Fibroblast of villous mesenchyme (primary cell): ENCODE results near the gene MRPL58. TPM values are rescaled to one million over a fixed set of nuclear protein-coding genes. Genes with fewer than 3 reads are reported as not detected.

ENCODE experiments used
- DNase-seq: peaks from one replicate; pipeline ENCODE4 v3.0.0-alpha.2; 2010; ENCODE audit warnings: low read depth
- H3K4me3 ChIP-seq: 2 replicates; pipeline ENCODE4 v1.5.1; 2011; ENCODE audit warnings: low read depth, mild to moderate bottlenecking, low read length
- small RNA-seq: library from RNA; depleted of rRNA; stranded (forward); fragments of <200 nt; gene quantifications from one replicate; pipeline ENCODE3, GENCODE V24; 2012
- total RNA-seq: library from RNA; depleted of rRNA; stranded (reverse); fragments of >200 nt; gene quantifications from 2 replicates; pipeline ENCODE4 v1.2.3, GENCODE V29; 2012
- TF ChIP-seq, protein P1 (sequence below): IDR thresholded peaks from 2 replicates; pipeline ENCODE4 v1.5.1; 2012; ENCODE audit warnings: low read depth, mild to moderate bottlenecking, low read length; ENCODE audit not compliant: insufficient read depth

The MRPL58 gene
- total RNA-seq, 1 donor = 23.7 TPM

DNA sequence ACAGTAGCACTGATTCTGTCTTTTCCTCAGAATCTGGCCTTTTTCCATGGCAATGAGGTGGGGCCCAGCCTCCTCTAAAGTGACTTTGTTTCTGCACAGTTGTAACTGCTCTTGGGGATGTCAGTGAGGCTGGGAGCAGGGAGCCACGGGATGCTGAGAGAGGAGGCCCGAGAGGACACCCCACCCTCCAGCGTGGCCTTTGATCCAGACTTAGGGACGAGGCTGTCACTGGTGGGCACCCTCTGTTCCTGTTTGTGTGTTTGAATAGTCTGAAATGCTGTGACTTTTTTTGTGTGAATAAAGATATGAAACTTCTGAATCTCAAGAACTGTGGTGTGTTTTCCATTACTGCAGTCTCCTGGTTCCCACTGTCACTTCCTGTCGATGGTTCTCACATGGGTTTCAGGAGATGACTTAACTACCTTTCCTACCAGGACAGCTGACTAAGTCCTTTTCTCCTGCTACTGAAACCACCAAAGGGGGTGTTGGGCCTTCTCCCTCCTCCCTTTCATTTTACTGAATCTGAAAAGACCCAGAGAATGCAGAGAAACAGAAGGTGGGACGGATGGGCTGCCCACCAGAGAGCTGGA, 53.2 kb downstream of the MRPL58 start:
- TF ChIP-seq, protein P1, sequence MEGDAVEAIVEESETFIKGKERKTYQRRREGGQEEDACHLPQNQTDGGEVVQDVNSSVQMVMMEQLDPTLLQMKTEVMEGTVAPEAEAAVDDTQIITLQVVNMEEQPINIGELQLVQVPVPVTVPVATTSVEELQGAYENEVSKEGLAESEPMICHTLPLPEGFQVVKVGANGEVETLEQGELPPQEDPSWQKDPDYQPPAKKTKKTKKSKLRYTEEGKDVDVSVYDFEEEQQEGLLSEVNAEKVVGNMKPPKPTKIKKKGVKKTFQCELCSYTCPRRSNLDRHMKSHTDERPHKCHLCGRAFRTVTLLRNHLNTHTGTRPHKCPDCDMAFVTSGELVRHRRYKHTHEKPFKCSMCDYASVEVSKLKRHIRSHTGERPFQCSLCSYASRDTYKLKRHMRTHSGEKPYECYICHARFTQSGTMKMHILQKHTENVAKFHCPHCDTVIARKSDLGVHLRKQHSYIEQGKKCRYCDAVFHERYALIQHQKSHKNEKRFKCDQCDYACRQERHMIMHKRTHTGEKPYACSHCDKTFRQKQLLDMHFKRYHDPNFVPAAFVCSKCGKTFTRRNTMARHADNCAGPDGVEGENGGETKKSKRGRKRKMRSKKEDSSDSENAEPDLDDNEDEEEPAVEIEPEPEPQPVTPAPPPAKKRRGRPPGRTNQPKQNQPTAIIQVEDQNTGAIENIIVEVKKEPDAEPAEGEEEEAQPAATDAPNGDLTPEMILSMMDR = no peak
- DNase-seq = no peak
- H3K4me3 ChIP-seq = no peak overlapping the region

DNA sequence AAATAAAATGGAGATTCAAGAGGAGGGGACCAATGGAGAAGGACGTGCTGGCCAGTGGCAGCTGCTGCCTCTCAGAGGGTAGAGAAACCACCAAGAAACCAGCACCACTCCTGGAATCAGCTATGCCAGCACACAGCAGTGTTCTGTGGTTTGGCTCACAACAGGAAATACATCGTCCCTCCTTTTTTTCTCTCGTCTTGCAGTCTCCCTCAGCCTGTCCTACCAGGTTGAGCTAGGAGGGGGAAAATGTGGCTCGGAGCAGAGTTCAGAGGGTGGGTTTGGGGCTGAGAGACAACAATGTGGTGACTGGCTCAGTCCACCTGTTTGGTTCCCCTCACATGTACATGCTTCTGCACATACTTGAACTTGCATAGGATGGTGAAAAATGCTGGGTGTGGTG, 55.4 kb downstream of the MRPL58 start:
- TF ChIP-seq, protein P1 = no peak
- no peak overlapping the region for H3K4me3 ChIP-seq
- no peak for DNase-seq

DNA sequence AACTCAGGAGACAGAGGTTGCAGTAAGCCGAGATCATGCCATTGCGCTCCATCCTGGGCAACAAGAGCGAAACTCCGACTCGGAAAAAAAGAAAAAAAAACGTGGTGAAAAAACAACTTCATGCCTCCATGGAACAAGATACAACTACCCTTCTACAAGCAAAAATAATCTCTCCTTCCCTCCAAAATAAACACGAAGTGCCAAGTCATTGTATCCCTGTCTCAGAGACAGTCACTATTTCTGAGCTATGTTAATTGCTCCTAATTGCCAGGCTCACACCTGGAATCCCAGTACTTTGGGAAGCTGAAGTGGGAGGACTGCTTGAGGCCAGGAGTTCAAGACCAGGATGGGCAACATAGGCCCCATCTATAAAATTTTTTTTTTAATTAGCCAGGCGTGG, 56.3 kb downstream of the MRPL58 start:
- no peak for DNase-seq
- no peak overlapping the region for H3K4me3 ChIP-seq
- TF ChIP-seq, protein P1 = no peak

DNA sequence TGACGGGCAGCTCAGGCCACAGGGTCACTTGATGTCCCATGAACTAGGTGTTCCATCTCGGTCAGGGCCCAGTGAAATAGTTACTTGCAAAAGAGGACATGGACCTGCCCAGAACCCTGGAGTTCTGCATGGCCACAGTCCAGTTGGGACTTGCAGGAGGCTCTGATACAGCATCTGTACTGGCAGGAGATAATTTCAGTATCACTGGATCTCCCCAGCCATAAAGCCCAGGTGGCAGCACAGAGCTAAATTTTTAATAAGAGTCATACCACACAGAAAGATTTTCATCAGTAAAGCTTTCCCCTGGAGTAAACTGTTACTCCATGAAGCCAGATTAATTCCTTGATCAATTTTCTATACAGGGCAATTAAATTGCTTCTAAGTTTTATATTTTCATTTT, 57.3 kb downstream of the MRPL58 start:
- H3K4me3 ChIP-seq = no peak overlapping the region
- DNase-seq = no peak
- TF ChIP-seq, protein P1 = peak; percentile 44

Small RNAs within 50 kb of the gene (small RNA-seq; reads per million reads assigned to genes)
- gene AC111186.1 = not detected
- not detected for gene RN7SL573P
- gene RNU6-362P = not detected

Other genes with a start within 250 kb of the MRPL58 start
- gene NAT9, start 236.3 kb upstream of the MRPL58 start, total RNA-seq = 32.0 and 34.8 TPM in 2 replicates
- under 0.01 and 0.32 TPM in 2 replicates for gene GRIN2C, start 152.8 kb upstream of the MRPL58 start, total RNA-seq
- gene FDXR, start 139.7 kb upstream of the MRPL58 start, total RNA-seq = 19.6 and 20.7 TPM in 2 replicates
- not detected in 2 replicates for gene FADS6, start 119.0 kb upstream of the MRPL58 start, total RNA-seq
- not detected in 2 replicates for gene USH1G, start 89.4 kb upstream of the MRPL58 start, total RNA-seq
- not detected in 2 replicates for gene OTOP2, start 88.4 kb upstream of the MRPL58 start, total RNA-seq
- not detected in 2 replicates for gene OTOP3, start 76.8 kb upstream of the MRPL58 start, total RNA-seq
- gene HID1, start 39.9 kb upstream of the MRPL58 start, total RNA-seq = 3.5 and 4.3 TPM in 2 replicates
- gene CDR2L, start 25.0 kb upstream of the MRPL58 start, total RNA-seq = 26.8 and 31.9 TPM in 2 replicates
- gene ATP5PD, start 34.3 kb downstream of the MRPL58 start, total RNA-seq = 275 and 323 TPM in 2 replicates
- gene KCTD2, start 34.6 kb downstream of the MRPL58 start, total RNA-seq = 16.4 and 22.5 TPM in 2 replicates
- gene SLC16A5, start 75.3 kb downstream of the MRPL58 start, total RNA-seq = 5.6 and 6.4 TPM in 2 replicates
- gene ARMC7, start 97.3 kb downstream of the MRPL58 start, total RNA-seq = 2.6 and 3.0 TPM in 2 replicates
- 40.2 and 98.2 TPM in 2 replicates for gene NT5C, start 119.1 kb downstream of the MRPL58 start, total RNA-seq
- 163 and 189 TPM in 2 replicates for gene JPT1, start 141.8 kb downstream of the MRPL58 start, total RNA-seq
- gene SUMO2, start 170.3 kb downstream of the MRPL58 start, total RNA-seq = 79.2 and 124 TPM in 2 replicates
- 31.1 and 31.6 TPM in 2 replicates for gene NUP85, start 193.0 kb downstream of the MRPL58 start, total RNA-seq
- 13.2 and 14.2 TPM in 2 replicates for gene GGA3, start 248.9 kb downstream of the MRPL58 start, total RNA-seq
- 57.0 and 70.8 TPM in 2 replicates for gene MRPS7, start 249.2 kb downstream of the MRPL58 start, total RNA-seq